GM23338 (cell line): Measurements from ENCODE around the gene CRYL1. TPM values are rescaled to one million over a fixed set of nuclear protein-coding genes. Genes with fewer than 3 reads are reported as not detected.

Source experiments
- ATAC-seq: fragments of 200-7000 bp; cut with Tn5 transposase; 3 replicates; pipeline ENCODE4 v1.9.1; 2020
- DNase-seq: peaks from one replicate; pipeline ENCODE4 v3.0.0-alpha.2; 2015; ENCODE audit warnings: low spot score
- H2AFZ ChIP-seq: fragments of 200-600 bp; sonication (generic); 2 replicates; pipeline ENCODE4 v1.8.0; 2016; ENCODE audit warnings: antibody characterized with exemption, mild to moderate bottlenecking, moderate library complexity
- H3F3A ChIP-seq: fragments of 200-600 bp; sonication (generic); replicated peaks from 2 replicates; pipeline ENCODE4 v1.8.0; 2017; ENCODE audit warnings: antibody characterized with exemption, mixed run types, low read depth
- H3K27ac ChIP-seq: fragments of 200-600 bp; sonication (generic); 2 replicates; pipeline ENCODE4 v1.6.1; 2016; ENCODE audit warnings: low read depth
- H3K27me3 ChIP-seq: fragments of 200-600 bp; sonication (generic); 2 replicates; pipeline ENCODE4 v1.8.0; 2016; ENCODE audit warnings: mild to moderate bottlenecking, mixed run types, moderate library complexity; ENCODE audit not compliant: insufficient read depth
- H3K36me3 ChIP-seq: fragments of 200-600 bp; sonication (generic); 2 replicates; pipeline ENCODE4 v1.8.0; 2016; ENCODE audit warnings: mild to moderate bottlenecking; ENCODE audit not compliant: insufficient read depth
- H3K4me1 ChIP-seq: fragments of 200-600 bp; sonication (generic); 2 replicates; pipeline ENCODE4 v1.8.0; 2016; ENCODE audit warnings: mild to moderate bottlenecking, moderate library complexity; ENCODE audit not compliant: insufficient read depth
- H3K4me2 ChIP-seq: fragments of 200-600 bp; sonication (generic); 2 replicates; pipeline ENCODE4 v1.7.1; 2017; ENCODE audit warnings: mixed run types
- H3K4me3 ChIP-seq: fragments of 200-600 bp; sonication (generic); 2 replicates; pipeline ENCODE4 v1.6.1; 2016; ENCODE audit warnings: mixed run types
- H3K79me2 ChIP-seq: fragments of 200-600 bp; sonication (generic); replicated peaks from 2 replicates; pipeline ENCODE4 v1.8.0; 2017; ENCODE audit warnings: mild to moderate bottlenecking; ENCODE audit not compliant: insufficient read depth
- H3K9me2 ChIP-seq: fragments of 200-600 bp; sonication (generic); 2 replicates; pipeline ENCODE4 v1.8.0; 2017; ENCODE audit not compliant: insufficient read depth
- H4K20me1 ChIP-seq: fragments of 200-600 bp; sonication (generic); replicated peaks from 2 replicates; pipeline ENCODE4 v1.8.0; 2017; ENCODE audit warnings: mild to moderate bottlenecking; ENCODE audit not compliant: insufficient read depth
- H3K27ac Mint-ChIP-seq: 2 replicates; pipeline ENCODE4 v1.8.0; 2020; ENCODE audit warnings: inconsistent platforms, mild to moderate bottlenecking, moderate library complexity, mixed read lengths
- H3K27me3 Mint-ChIP-seq: 3 replicates; pipeline ENCODE4 v1.8.0; 2022; ENCODE audit warnings: low read depth, mild to moderate bottlenecking, moderate library complexity, mixed read lengths, inconsistent platforms; ENCODE audit not compliant: insufficient read depth, poor library complexity
- H3K36me3 Mint-ChIP-seq: 3 replicates; pipeline ENCODE4 v1.8.0; 2021; ENCODE audit warnings: low read depth, mild to moderate bottlenecking, inconsistent platforms, moderate library complexity, mixed read lengths
- H3K4me1 Mint-ChIP-seq: 3 replicates; pipeline ENCODE4 v1.8.0; 2020; ENCODE audit warnings: mild to moderate bottlenecking, inconsistent platforms, mixed read lengths
- H3K4me3 Mint-ChIP-seq: 3 replicates; pipeline ENCODE4 v1.8.0; 2021; ENCODE audit warnings: moderate library complexity, mild to moderate bottlenecking, inconsistent platforms, mixed read lengths
- H3K9me3 Mint-ChIP-seq: 3 replicates; pipeline ENCODE4 v1.8.0; 2020; ENCODE audit warnings: moderate library complexity, mild to moderate bottlenecking, inconsistent platforms, mixed read lengths
- CREB1 ChIP-seq: fragments of 250-450 bp; sonication (Bioruptor Pico); IDR thresholded peaks from 2 replicates; pipeline ENCODE4 v1.5.0; 2020; ENCODE audit warnings: low read depth, mild to moderate bottlenecking, moderate library complexity
- CTCF ChIP-seq, 2 experiments: fragments of 200-600 bp in 1 of 2; sonication (generic) in 1 of 2; conservative IDR thresholded peaks; 2 replicates each; pipeline versions ENCODE4 v1.5.1 to v1.6.1; 2016 to 2017; ENCODE audit warnings: antibody characterized with exemption in 2 of 2, low read depth in 2 of 2, mild to moderate bottlenecking in 2 of 2, moderate library complexity in 1 of 2
- ETS1 ChIP-seq: IDR thresholded peaks from 2 replicates; pipeline ENCODE4 v1.6.1; 2016; ENCODE audit warnings: antibody characterized with exemption
- EZH2 ChIP-seq: fragments of 200-600 bp; sonication (generic); IDR thresholded peaks from one replicate; pipeline ENCODE4 v1.8.0; 2017; ENCODE audit warnings: antibody characterized with exemption, mild to moderate bottlenecking, low read depth; ENCODE audit not compliant: unreplicated experiment
- EZH2phosphoT487 ChIP-seq: fragments of 200-600 bp; sonication (generic); IDR thresholded peaks from one replicate; pipeline ENCODE4 v1.8.1; 2018; ENCODE audit warnings: antibody characterized with exemption; ENCODE audit not compliant: unreplicated experiment
- NANOG ChIP-seq: IDR thresholded peaks from 2 replicates; pipeline ENCODE4 v1.6.1; 2016; ENCODE audit warnings: antibody characterized with exemption, borderline replicate concordance
- STAT1 ChIP-seq: IDR thresholded peaks from one replicate; pipeline ENCODE4 v1.6.1; 2016; ENCODE audit warnings: antibody characterized with exemption; ENCODE audit not compliant: unreplicated experiment
- ZNF331 ChIP-seq: fragments of 250-450 bp; sonication (Bioruptor Pico); IDR thresholded peaks from 2 replicates; pipeline ENCODE4 v1.5.0; 2020; ENCODE audit warnings: low read depth, mild to moderate bottlenecking, moderate library complexity
- ZNF462 ChIP-seq: fragments of 250-450 bp; sonication (Bioruptor Pico); IDR thresholded peaks from 2 replicates; pipeline ENCODE4 v1.5.0; 2020; ENCODE audit warnings: mild to moderate bottlenecking, moderate library complexity
- polyA plus RNA-seq: library from polyadenylated mRNA; unstranded; fragments of >200 nt; fragmentation: Nextera tagmentation; extraction: Ambion mirVana; gene quantifications from 2 replicates; pipeline ENCODE4 v1.2.1, GENCODE V29; 2016
- total RNA-seq: library from RNA; depleted of rRNA; stranded (reverse); fragments of >200 nt; shearing (Covaris generic); gene quantifications from 2 replicates; pipeline ENCODE4 v1.2.3, GENCODE V29; 2014

Gene CRYL1
- total and polyA plus RNA-seq, 2 experiments from 2014 or later = 2.2 to 2.6 TPM

GRCh38 chr13:20356444-20356843 is 169.2 kb downstream of the CRYL1 start (continued):
- TF ChIP-seq EZH2phosphoT487 (no peak), NANOG (no peak), CTCF (conservative IDR thresholded peaks at IDR 0.05; ENCODE audit: low read depth in 2 of 2) (no peak), ZNF462 (CRISPR knock-in tag) (no peak)

GRCh38 chr13:20354722-20355121 is 170.9 kb downstream of the CRYL1 start:
- no peaks in the 10 kb centered on the region for H3K36me3 ChIP-seq
- peaks cover 13% of the 10 kb centered on the region for H3K27me3 ChIP-seq
- H3K9me3 Mint-ChIP-seq = no peaks in the 10 kb centered on the region
- H3K4me2 ChIP-seq = no peak overlapping the region
- ATAC-seq = no peak
- peaks cover 22% of the 10 kb centered on the region for H3K27me3 Mint-ChIP-seq
- no peak overlapping the region for H3K27ac ChIP-seq
- no peaks in the 10 kb centered on the region for H3K9me2 ChIP-seq
- H3K79me2 ChIP-seq = no peaks in the 10 kb centered on the region
- H3K36me3 Mint-ChIP-seq = no peaks in the 10 kb centered on the region
- no peak overlapping the region for H3K4me3 ChIP-seq
- no peak overlapping the region for H3K4me3 Mint-ChIP-seq
- H4K20me1 ChIP-seq = no peaks in the 10 kb centered on the region
- H3K4me1 Mint-ChIP-seq = peaks cover 8% of the 10 kb centered on the region
- DNase-seq = no peak
- H3K27ac Mint-ChIP-seq = no peak overlapping the region
- H3F3A ChIP-seq = no peaks in the 10 kb centered on the region
- H2AFZ ChIP-seq = no peak overlapping the region
- H3K4me1 ChIP-seq = no peaks in the 10 kb centered on the region
- TF ChIP-seq STAT1 (no peak), EZH2 (no peak), ZNF331 (no peak), CREB1 (CRISPR knock-in tag) (no peak), ETS1 (no peak)
